HG03103 (cell line): ENCODE measurements around the gene CCSER1.
A peak's percentile ranks its signal among the peaks of the same experiment; 100 is the strongest.

ENCODE experiments used
- ATAC-seq: cut with Tn5 transposase; IDR thresholded peaks from one replicate; pipeline ENCODE4 v1.9.1; 2021; ENCODE audit warnings: low read depth; ENCODE audit not compliant: unreplicated experiment

The CCSER1 gene

GRCh38 chr4:90127223-90127705 is at the start of gene CCSER1:
TSS of gene CCSER1 (plus strand) at chr4:90127394.
- ATAC-seq = peak; percentile 77

GRCh38 chr4:90078440-90078839 is 48.8 kb upstream of the CCSER1 start:
- ATAC-seq = peak; percentile 81

- ATAC-seq = no peak
Measured at GRCh38 chr4:90080116-90080515, 47.1 kb upstream of the CCSER1 start.

- ATAC-seq = no peak
Measured at GRCh38 chr4:90081432-90082144, 45.6 kb upstream of the CCSER1 start.

- no peak for ATAC-seq
Measured at GRCh38 chr4:90082449-90082848, 44.7 kb upstream of the CCSER1 start.

GRCh38 chr4:90084277-90084966 is 42.8 kb upstream of the CCSER1 start:
- no peak for ATAC-seq

GRCh38 chr4:90084967-90085295 is 42.3 kb upstream of the CCSER1 start:
- no peak for ATAC-seq

GRCh38 chr4:90093526-90093925 is 33.7 kb upstream of the CCSER1 start:
- ATAC-seq = no peak

- ATAC-seq = no peak
Measured at GRCh38 chr4:90095000-90095399, 32.2 kb upstream of the CCSER1 start.

- peak; percentile 56 for ATAC-seq
Measured at GRCh38 chr4:90099812-90100211, 27.4 kb upstream of the CCSER1 start.

- ATAC-seq = no peak
Measured at GRCh38 chr4:90103991-90104390, 23.2 kb upstream of the CCSER1 start.

- ATAC-seq = no peak
Measured at GRCh38 chr4:90105274-90105673, 21.9 kb upstream of the CCSER1 start.

GRCh38 chr4:90112715-90113114 is 14.5 kb upstream of the CCSER1 start:
- no peak for ATAC-seq

GRCh38 chr4:90113881-90114457 is 13.2 kb upstream of the CCSER1 start:
- ATAC-seq = no peak

- peak; percentile 70 for ATAC-seq
Measured at GRCh38 chr4:90118527-90119195, 8.5 kb upstream of the CCSER1 start.

GRCh38 chr4:90120037-90120436 is 7.2 kb upstream of the CCSER1 start:
- ATAC-seq = no peak

- no peak for ATAC-seq
Measured at GRCh38 chr4:90120815-90121214, 6.4 kb upstream of the CCSER1 start.

- no peak for ATAC-seq
Measured at GRCh38 chr4:90121676-90122354, 5.4 kb upstream of the CCSER1 start.

- no peak for ATAC-seq
Measured at GRCh38 chr4:90122355-90122748, 4.8 kb upstream of the CCSER1 start.

GRCh38 chr4:90124276-90124675 is 2.9 kb upstream of the CCSER1 start:
- ATAC-seq = no peak

- ATAC-seq = no peak
Measured at GRCh38 chr4:90126805-90127204, 389 bp upstream of the CCSER1 start.
